ENCODE results near the gene SLC16A3. TPM values are rescaled to one million over a fixed set of nuclear protein-coding genes. Genes with fewer than 3 reads are reported as not detected.

SLC16A3 gene
- total and polyA plus RNA-seq, 10 of the 15 experiments (the other 5 are each of a cell fraction or from before 2014, with no cell fraction given) = 0.10 to 46.5 (median 8.0) TPM

DNA sequence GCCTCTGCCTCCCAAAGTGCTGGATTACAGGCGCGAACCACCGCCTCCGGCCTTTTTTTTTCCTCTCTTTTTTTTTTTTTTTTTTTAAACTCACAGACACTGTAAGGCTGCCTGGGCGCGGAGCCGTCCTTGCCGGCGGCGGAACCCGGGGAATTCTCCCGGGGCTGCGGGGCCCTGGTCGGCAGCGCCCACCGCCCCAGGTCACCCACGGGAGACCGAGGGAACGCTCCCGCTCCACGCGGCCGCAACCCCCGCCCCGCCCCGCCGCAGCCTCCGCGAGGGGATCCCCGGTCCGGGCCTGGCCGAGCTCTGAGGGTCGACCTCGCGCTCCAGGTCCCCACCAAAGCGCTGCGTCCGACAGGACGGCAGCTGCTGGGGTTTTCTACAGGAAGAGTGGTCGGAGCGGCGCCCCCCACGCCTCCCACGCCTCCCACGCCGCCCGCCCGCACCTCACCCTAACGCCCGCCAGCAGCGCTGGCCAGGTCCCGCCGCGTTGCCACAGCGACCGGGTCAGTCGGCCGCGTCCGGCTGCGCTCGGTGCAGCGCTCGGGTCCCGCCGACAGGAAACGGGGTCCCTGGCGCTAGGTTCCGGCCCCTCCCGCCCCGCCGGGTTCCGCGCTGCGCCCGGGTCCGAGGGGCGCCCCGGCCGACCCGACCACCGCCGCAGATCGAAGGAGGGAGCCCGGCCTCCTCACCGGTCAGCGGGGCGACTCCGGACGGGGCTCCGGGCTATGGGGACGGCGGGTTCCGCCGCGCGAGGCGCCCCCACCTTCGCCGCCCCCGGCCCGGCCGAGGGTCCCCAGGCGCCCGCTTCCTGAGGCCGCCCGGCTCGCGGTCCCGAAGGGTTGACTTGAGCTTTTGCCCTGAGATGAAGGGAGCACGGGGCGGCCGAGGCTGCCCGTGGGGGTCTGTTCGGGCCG is 16.3 kb upstream of the SLC16A3 start, which contains the start of gene CCDC57 (continued):
- TF ChIP-seq TCF3 (IDR thresholded peaks at IDR 0.05; ENCODE audit: borderline replicate concordance, insufficient read depth, low read depth, low read length) (0 out of 2 replicates have a peak, but pooled peaks have one; percentile 29), NR2F1 (conservative IDR thresholded peaks at IDR 0.05) (peak; percentile 94), PAX5 (IDR thresholded peaks at IDR 0.05; ENCODE audit: borderline replicate concordance, low read depth, low read length) (peak; percentile 86), NFYA (IDR thresholded peaks at IDR 0.05; ENCODE audit: borderline replicate concordance, low read depth, low read length) (no peak), MAX (IDR thresholded peaks at IDR 0.05; ENCODE audit: low read depth, low read length) (peak; percentile 77), GATAD2B (conservative IDR thresholded peaks at IDR 0.05; ENCODE audit: low read depth) (peak; percentile 97), RB1 (IDR thresholded peaks at IDR 0.05; ENCODE audit: borderline replicate concordance) (peak; percentile 79), SUZ12 (IDR thresholded peaks at IDR 0.05; ENCODE audit: unreplicated experiment) (no peak), TAF1 (IDR thresholded peaks at IDR 0.05; ENCODE audit: borderline replicate concordance, low read depth, low read length) (peak; percentile 85; the same call in 1 of the 2 replicates), NKRF (conservative IDR thresholded peaks at IDR 0.05) (peak; percentile 93), SP1 (IDR thresholded peaks at IDR 0.05; ENCODE audit: low read depth, low read length) (peak; percentile 57), CHD2 (IDR thresholded peaks at IDR 0.05; ENCODE audit: borderline replicate concordance, low read depth, low read length) (peak; percentile 56; the same call in 1 of the 2 replicates), BCL3 (IDR thresholded peaks at IDR 0.05; ENCODE audit: borderline replicate concordance, insufficient read depth, low read depth, low read length, poor library complexity, severe bottlenecking) (peak; percentile 24), TBL1XR1 (IDR thresholded peaks at IDR 0.05; ENCODE audit: low read depth, low read length) (peak; percentile 64; the same call in 1 of the 2 replicates), SIX5 (IDR thresholded peaks at IDR 0.05; ENCODE audit: low read depth, low read length, severe bottlenecking) (peak; percentile 65), MXI1 (IDR thresholded peaks at IDR 0.05; ENCODE audit: low read depth, low read length) (peak; percentile 93), RELB (IDR thresholded peaks at IDR 0.05; ENCODE audit: low read depth) (peak; percentile 47; the same call in 1 of the 2 replicates), SMARCA5 (IDR thresholded peaks at IDR 0.05) (peak; percentile 90), EED (IDR thresholded peaks at IDR 0.05; ENCODE audit: low read depth) (no peak), RFX5 (IDR thresholded peaks at IDR 0.05; ENCODE audit: low read depth, low read length) (0 out of 2 replicates have a peak, but pooled peaks have one; percentile 20), SRF (IDR thresholded peaks at IDR 0.05; ENCODE audit: low read depth in 2 of 2, low read length in 2 of 2) (peak; percentile 28 to 88; a peak in 3 of 4 replicates), RELA (IDR thresholded peaks at IDR 0.05; ENCODE audit: borderline replicate concordance, partially characterized antibody) (peak; percentile 57)
- TF ChIP-seq, protein P1, sequence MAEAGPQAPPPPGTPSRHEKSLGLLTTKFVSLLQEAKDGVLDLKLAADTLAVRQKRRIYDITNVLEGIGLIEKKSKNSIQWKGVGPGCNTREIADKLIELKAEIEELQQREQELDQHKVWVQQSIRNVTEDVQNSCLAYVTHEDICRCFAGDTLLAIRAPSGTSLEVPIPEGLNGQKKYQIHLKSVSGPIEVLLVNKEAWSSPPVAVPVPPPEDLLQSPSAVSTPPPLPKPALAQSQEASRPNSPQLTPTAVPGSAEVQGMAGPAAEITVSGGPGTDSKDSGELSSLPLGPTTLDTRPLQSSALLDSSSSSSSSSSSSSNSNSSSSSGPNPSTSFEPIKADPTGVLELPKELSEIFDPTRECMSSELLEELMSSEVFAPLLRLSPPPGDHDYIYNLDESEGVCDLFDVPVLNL (IDR thresholded peaks at IDR 0.05; ENCODE audit: low read depth, low read length) = no peak
